B cell (primary cell): ENCODE results near the gene PDILT.

Experiments
- CTCF ChIP-seq: fragments of 200-600 bp; IDR thresholded peaks from one replicate; pipeline ENCODE4 v1.8.0; 2022; ENCODE audit warnings: antibody characterized with exemption, mild to moderate bottlenecking
- EZH2 ChIP-seq: IDR thresholded peaks from 2 replicates; pipeline ENCODE4 v1.6.1; 2012; ENCODE audit warnings: borderline replicate concordance, low read depth, mild to moderate bottlenecking, moderate library complexity, low read length; ENCODE audit not compliant: insufficient read depth, poor library complexity, severe bottlenecking

GRCh38 chr16:20320178-20320577 lies 84.4 kb downstream of the PDILT start:
- TF ChIP-seq CTCF (no peak), EZH2 (no peak)
